KMS-11 (cell line): Measurements from ENCODE around the gene ADH1C.
"Not testable (repeated sequence)": the region's sequence is repeated elsewhere in the genome, so short reads cannot be mapped to it uniquely, and the experiment has no call there.

Source experiments
- H2AFZ ChIP-seq: fragments of 200-600 bp; sonication (generic); 2 replicates; pipeline ENCODE4 v1.6.1; 2016; ENCODE audit warnings: antibody characterized with exemption, mixed run types, low read depth
- H3K27ac ChIP-seq: fragments of 200-600 bp; sonication (generic); 2 replicates; pipeline ENCODE4 v1.6.1; 2016; ENCODE audit warnings: mild to moderate bottlenecking, mixed run types
- H3K27me3 ChIP-seq: fragments of 200-600 bp; sonication (generic); 2 replicates; pipeline ENCODE4 v1.6.1; 2017; ENCODE audit warnings: mild to moderate bottlenecking, low read depth, mixed run types, moderate library complexity; ENCODE audit not compliant: insufficient read depth
- H3K36me3 ChIP-seq: fragments of 200-600 bp; sonication (generic); 2 replicates; pipeline ENCODE4 v1.6.1; 2017; ENCODE audit warnings: mild to moderate bottlenecking, mixed run types; ENCODE audit not compliant: insufficient read depth
- H3K4me1 ChIP-seq: fragments of 200-600 bp; sonication (generic); 2 replicates; pipeline ENCODE4 v1.6.1; 2016; ENCODE audit warnings: mild to moderate bottlenecking, low read depth, mixed run types; ENCODE audit not compliant: poor library complexity, severe bottlenecking
- H3K4me2 ChIP-seq: fragments of 200-600 bp; sonication (generic); 2 replicates; pipeline ENCODE4 v1.7.0; 2016; ENCODE audit warnings: mild to moderate bottlenecking, mixed run types
- H3K4me3 ChIP-seq: fragments of 200-600 bp; sonication (generic); IDR thresholded peaks from 2 replicates; pipeline ENCODE4 v1.6.1; 2017; ENCODE audit warnings: low read depth, low read length, mixed read lengths; ENCODE audit not compliant: insufficient read depth
- H3K79me2 ChIP-seq: fragments of 200-600 bp; sonication (generic); 2 replicates; pipeline ENCODE4 v1.6.1; 2016; ENCODE audit warnings: low read depth, mixed run types; ENCODE audit not compliant: insufficient read depth
- H3K9ac ChIP-seq: fragments of 200-600 bp; sonication (generic); 2 replicates; pipeline ENCODE4 v1.6.1; 2016; ENCODE audit warnings: mild to moderate bottlenecking, mixed run types
- H4K20me1 ChIP-seq: fragments of 200-600 bp; sonication (generic); 2 replicates; pipeline ENCODE4 v1.6.1; 2016; ENCODE audit warnings: mild to moderate bottlenecking, mixed run types; ENCODE audit not compliant: insufficient read depth
- CTCF ChIP-seq: fragments of 200-600 bp; sonication (generic); conservative IDR thresholded peaks from 2 replicates; pipeline ENCODE4 v1.6.1; 2017; ENCODE audit warnings: low read depth, mild to moderate bottlenecking, antibody characterized with exemption, low read length, moderate library complexity, mixed read lengths

The ADH1C gene

GRCh38 chr4:99323756-99324155 lies 28.8 kb downstream of the ADH1C start:
- Histone ChIP-seq H2AFZ (no peak overlapping the region), H3K36me3 (no peaks in the 10 kb centered on the region), H3K27me3 (no peaks in the 10 kb centered on the region), H4K20me1 (no peaks in the 10 kb centered on the region), H3K4me1 (no peaks in the 10 kb centered on the region), H3K27ac (no peak overlapping the region), H3K4me3 (no peak overlapping the region), H3K79me2 (no peaks in the 10 kb centered on the region), H3K9ac (no peak overlapping the region), H3K4me2 (no peak overlapping the region)
- no peak for TF ChIP-seq CTCF

- TF ChIP-seq CTCF = no peak
- no peak within 1 kb of the TSS for H3K4me2 ChIP-seq
Observed at GRCh38 chr4:99321241-99322191, 31.0 kb downstream of the ADH1C start, which contains the start of gene ADH1B. TSS of gene ADH1B (minus strand) at chr4:99321401. CDS start at chr4:99321331, 70 bp downstream.

GRCh38 chr4:99317811-99318210 lies 34.7 kb downstream of the ADH1C start:
- not testable (repeated sequence) for H3K27ac ChIP-seq, H3K9ac ChIP-seq, H3K36me3 ChIP-seq, H3K4me1 ChIP-seq, H3K4me2 ChIP-seq, H3K79me2 ChIP-seq, H3K27me3 ChIP-seq, H2AFZ ChIP-seq, H3K4me3 ChIP-seq, H4K20me1 ChIP-seq

More at GRCh38 chr4:99321241-99322191, 31.0 kb downstream of the ADH1C start, which contains the start of gene ADH1B:
- no peaks in the 10 kb centered on the region for H4K20me1 ChIP-seq
- no peaks in the 10 kb centered on the region for H3K36me3 ChIP-seq
- H3K4me1 ChIP-seq = no peaks in the 10 kb centered on the region
- H3K4me3 ChIP-seq = no peak within 1 kb of the TSS
- H3K27me3 ChIP-seq = no peaks in the 10 kb centered on the region
- no peaks in the 10 kb centered on the region for H3K79me2 ChIP-seq
- no peak within 1 kb of the TSS for H3K9ac ChIP-seq
- no peak within 1 kb of the TSS for H3K27ac ChIP-seq
- H2AFZ ChIP-seq = no peak within 1 kb of the TSS

GRCh38 chr4:99317354-99317753 lies 35.2 kb downstream of the ADH1C start:
- no peak overlapping the region for H3K4me3 ChIP-seq
- H3K4me2 ChIP-seq = no peak overlapping the region
- H3K79me2 ChIP-seq = no peaks in the 10 kb centered on the region
- no peak overlapping the region for H2AFZ ChIP-seq
- H3K4me1 ChIP-seq = no peaks in the 10 kb centered on the region
- H3K27ac ChIP-seq = no peak overlapping the region
- no peak for TF ChIP-seq CTCF
- no peak overlapping the region for H3K9ac ChIP-seq
- H3K36me3 ChIP-seq = no peaks in the 10 kb centered on the region
- H3K27me3 ChIP-seq = no peaks in the 10 kb centered on the region
- H4K20me1 ChIP-seq = no peaks in the 10 kb centered on the region

- no peaks in the 10 kb centered on the region for H3K4me1 ChIP-seq
- H3K27ac ChIP-seq = no peak overlapping the region
- no peaks in the 10 kb centered on the region for H3K27me3 ChIP-seq
- H3K36me3 ChIP-seq = no peaks in the 10 kb centered on the region
- H4K20me1 ChIP-seq = no peaks in the 10 kb centered on the region
- H3K79me2 ChIP-seq = no peaks in the 10 kb centered on the region
- no peak overlapping the region for H2AFZ ChIP-seq
- no peak overlapping the region for H3K9ac ChIP-seq
- no peak overlapping the region for H3K4me2 ChIP-seq
- TF ChIP-seq CTCF = no peak
- no peak overlapping the region for H3K4me3 ChIP-seq
Observed at GRCh38 chr4:99315839-99316238, 36.7 kb downstream of the ADH1C start.
